Dendritic cell treated with granulocyte-macrophage colony-stimulating factor and Interleukin-4, amounts not matched to agents 40 ng/mL and 50 ng/mL, for 4 days (primary cell): ENCODE data around the gene TNNI2.
"Not testable (repeated sequence)": the region's sequence is repeated elsewhere in the genome, so short reads cannot be mapped to it uniquely, and the experiment has no call there.

Experiments
- H3K27ac Mint-ChIP-seq: one replicate; pipeline ENCODE4 v1.8.0; 2022; ENCODE audit warnings: mild to moderate bottlenecking, mixed read lengths
- H3K27me3 Mint-ChIP-seq: one replicate; pipeline ENCODE4 v1.8.0; 2022; ENCODE audit warnings: mild to moderate bottlenecking, mixed read lengths
- H3K36me3 Mint-ChIP-seq: one replicate; pipeline ENCODE4 v1.8.0; 2022; ENCODE audit warnings: low read depth, mixed read lengths
- H3K4me1 Mint-ChIP-seq: one replicate; pipeline ENCODE4 v1.8.0; 2022; ENCODE audit warnings: low read depth, mixed read lengths
- H3K4me3 Mint-ChIP-seq: one replicate; pipeline ENCODE4 v1.8.0; 2022; ENCODE audit warnings: mild to moderate bottlenecking, moderate library complexity, mixed read lengths
- H3K9me3 Mint-ChIP-seq: one replicate; pipeline ENCODE4 v1.8.0; 2022; ENCODE audit warnings: mixed read lengths
- intact Hi-C: fragments of 100-400 bp; cut with micrococcal nuclease; formaldehyde crosslinking; loops from one replicate; pipeline ENCODE4 v1.15.0; 2022

TNNI2 gene

GRCh38 chr11:1838426-1839144 is at the start of gene TNNI2:
Gene TNNI2 (plus strand): TSS chr11:1838981. CDS start chr11:1839697, 716 bp downstream.
- Mint-ChIP-seq H3K4me3 (no peak within 1 kb of the TSS), H3K27ac (peak within 1 kb of the TSS; percentile 92), H3K4me1 (peaks cover 56% of the 10 kb centered on the region), H3K9me3 (no peaks in the 10 kb centered on the region), H3K36me3 (peaks cover 2% of the 10 kb centered on the region), H3K27me3 (peaks cover 29% of the 10 kb centered on the region)
- intact Hi-C loops = loop anchor here (5.0 kb wide), 1 partner anchor 79 kb away; the partner anchor contains the start of gene TNNT3

DNA sequence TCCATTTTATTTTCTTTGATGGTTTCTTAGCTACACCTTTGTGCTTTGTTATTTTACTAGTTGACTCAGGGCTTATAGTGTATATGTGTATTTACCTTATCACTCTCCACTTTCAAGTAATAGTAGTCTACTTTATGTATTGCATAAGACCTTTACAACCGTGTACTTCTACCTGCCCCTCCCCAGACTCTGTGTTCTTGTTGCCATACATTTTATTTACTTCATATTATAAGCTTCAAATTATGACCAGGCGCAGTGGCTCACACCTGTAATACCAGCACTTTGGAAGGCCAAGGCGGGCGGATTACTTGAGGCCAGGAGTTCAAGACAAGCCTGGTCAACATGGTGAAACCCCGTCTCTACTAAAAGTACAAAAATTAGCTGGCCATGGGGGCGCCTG is 46.9 kb upstream of the TNNI2 start:
- H3K27ac Mint-ChIP-seq = no peak overlapping the region
- no peaks in the 10 kb centered on the region for H3K36me3 Mint-ChIP-seq
- H3K4me3 Mint-ChIP-seq = no peak overlapping the region
- peaks cover 13% of the 10 kb centered on the region for H3K4me1 Mint-ChIP-seq
- H3K27me3 Mint-ChIP-seq = peaks cover 39% of the 10 kb centered on the region
- intact Hi-C loops = loop anchor here (5.0 kb wide), 1 partner anchor 40 kb away; the partner anchor contains the start of gene IFITM10
- no peaks in the 10 kb centered on the region for H3K9me3 Mint-ChIP-seq

DNA sequence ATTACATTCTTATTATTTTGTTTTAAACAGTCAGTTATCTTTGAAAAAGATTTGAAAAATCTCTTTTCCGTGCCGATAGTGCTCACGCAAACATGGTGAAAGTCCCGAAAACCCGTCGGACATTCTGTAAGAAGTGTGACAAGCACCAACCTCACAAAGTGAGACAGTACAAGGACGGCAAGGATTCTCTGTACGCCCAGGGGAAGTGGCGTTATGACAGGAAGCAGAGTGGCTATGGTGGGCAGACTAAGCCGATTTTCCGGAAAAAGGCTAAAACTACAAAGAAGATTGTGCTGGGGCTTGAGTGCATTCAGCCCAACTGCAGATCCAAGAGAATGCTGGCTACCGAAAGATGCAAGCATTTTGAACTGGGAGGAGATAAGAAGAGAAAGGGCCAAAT is 46.3 kb upstream of the TNNI2 start:
- H3K9me3 Mint-ChIP-seq = no peaks in the 10 kb centered on the region
- no peaks in the 10 kb centered on the region for H3K36me3 Mint-ChIP-seq
- H3K4me3 Mint-ChIP-seq = peak overlapping the region; percentile 57
- intact Hi-C loops = loop anchor here (5.0 kb wide), 1 partner anchor 40 kb away; the partner anchor contains the start of gene IFITM10
- H3K4me1 Mint-ChIP-seq = peaks cover 8% of the 10 kb centered on the region
- peak overlapping the region; percentile 66 for H3K27ac Mint-ChIP-seq
- peaks cover 43% of the 10 kb centered on the region for H3K27me3 Mint-ChIP-seq

GRCh38 chr11:1793081-1793480 is 45.7 kb upstream of the TNNI2 start:
- no peaks in the 10 kb centered on the region for H3K36me3 Mint-ChIP-seq
- peaks cover 49% of the 10 kb centered on the region for H3K27me3 Mint-ChIP-seq
- no peak overlapping the region for H3K4me3 Mint-ChIP-seq
- H3K27ac Mint-ChIP-seq = no peak overlapping the region
- H3K4me1 Mint-ChIP-seq = peaks cover 6% of the 10 kb centered on the region
- intact Hi-C loops = loop anchor here (5.0 kb wide), 1 partner anchor 41 kb away; the partner anchor contains the start of gene IFITM10
- H3K9me3 Mint-ChIP-seq = no peaks in the 10 kb centered on the region

DNA sequence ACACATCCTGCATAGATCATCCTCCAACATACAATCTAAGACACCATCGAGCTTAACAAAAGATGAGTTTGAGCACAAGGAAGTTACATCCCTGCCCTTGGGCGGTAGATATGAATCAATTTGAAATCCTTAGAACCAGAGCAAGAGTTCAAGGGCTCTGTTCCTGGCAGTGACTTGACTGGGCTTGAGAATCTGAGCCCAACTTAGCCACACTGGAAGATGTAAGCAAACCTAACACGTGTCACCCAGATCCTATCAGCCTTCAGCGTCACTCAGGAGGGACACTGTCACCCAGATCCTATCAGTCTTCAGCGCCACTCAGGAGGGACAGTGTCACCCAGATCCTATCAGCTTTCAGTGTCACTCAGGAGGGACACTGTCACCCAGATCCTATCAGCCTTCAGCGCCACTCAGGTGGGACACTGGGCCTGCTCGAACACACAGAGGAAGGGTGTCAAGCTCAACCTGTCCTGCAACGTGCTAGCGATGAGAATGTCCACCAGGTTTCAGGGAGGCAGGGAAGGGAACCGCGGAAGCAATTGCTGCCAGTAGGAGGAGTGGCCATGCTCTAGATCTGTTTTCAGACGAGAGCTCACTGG is 42.3 kb upstream of the TNNI2 start:
- Mint-ChIP-seq H3K4me3 (no peak overlapping the region), H3K4me1 (peaks cover 6% of the 10 kb centered on the region), H3K9me3 (no peaks in the 10 kb centered on the region), H3K27me3 (peaks cover 55% of the 10 kb centered on the region), H3K27ac (no peak overlapping the region), H3K36me3 (no peaks in the 10 kb centered on the region)
- intact Hi-C loops = no loop called here

GRCh38 chr11:1797391-1798125 is 41.2 kb upstream of the TNNI2 start:
- Mint-ChIP-seq H3K27ac (no peak overlapping the region), H3K9me3 (no peaks in the 10 kb centered on the region), H3K4me1 (peaks cover 3% of the 10 kb centered on the region), H3K4me3 (no peak overlapping the region), H3K27me3 (peaks cover 59% of the 10 kb centered on the region), H3K36me3 (no peaks in the 10 kb centered on the region)
- intact Hi-C loops = no loop called here

GRCh38 chr11:1803246-1803645 is 35.5 kb upstream of the TNNI2 start:
- Mint-ChIP-seq H3K27ac (no peak overlapping the region), H3K27me3 (peaks cover 69% of the 10 kb centered on the region)

DNA sequence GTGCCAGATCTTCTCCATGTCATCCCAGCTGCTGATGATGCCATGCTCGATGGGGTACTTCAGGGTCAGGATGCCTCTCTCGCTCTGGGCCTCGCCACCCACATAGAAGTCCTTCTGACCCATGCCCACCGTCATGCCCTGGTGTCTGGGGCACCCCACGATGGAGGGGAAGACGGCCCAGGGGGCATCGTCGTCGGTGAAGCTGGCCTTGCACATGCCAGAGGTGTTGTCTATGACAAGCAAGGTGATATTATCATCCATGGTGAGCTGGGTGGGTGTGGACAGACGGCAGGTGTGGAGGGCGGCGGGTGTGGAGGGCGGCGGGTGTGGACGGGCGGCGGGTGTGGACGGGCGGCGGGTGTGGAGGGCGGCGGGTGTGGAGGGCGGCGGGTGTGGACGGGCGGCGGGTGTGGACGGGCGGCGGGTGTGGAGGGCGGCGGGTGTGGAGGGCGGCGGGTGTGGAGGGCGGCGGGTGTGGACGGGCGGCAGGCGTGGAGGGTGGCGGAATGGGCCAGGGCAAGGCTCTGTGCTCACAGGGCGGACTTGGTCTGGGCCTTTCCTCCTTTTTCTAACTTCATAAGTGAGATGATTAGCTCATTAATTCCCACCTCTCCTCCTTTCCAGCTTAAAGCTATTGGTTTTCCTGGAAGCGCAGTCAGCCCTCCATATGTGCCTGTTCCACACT is 34.8 kb upstream of the TNNI2 start:
- not testable (repeated sequence) for H3K4me3 Mint-ChIP-seq, H3K36me3 Mint-ChIP-seq
- H3K27me3 Mint-ChIP-seq = peaks cover 71% of the 10 kb centered on the region

More at GRCh38 chr11:1803246-1803645, 35.5 kb upstream of the TNNI2 start:
- Mint-ChIP-seq H3K4me1 (no peaks in the 10 kb centered on the region), H3K4me3 (no peak overlapping the region), H3K36me3 (no peaks in the 10 kb centered on the region), H3K9me3 (no peaks in the 10 kb centered on the region)
- intact Hi-C loops = no loop called here

GRCh38 chr11:1805525-1805924 is 33.3 kb upstream of the TNNI2 start:
- H3K36me3 Mint-ChIP-seq = peaks cover 5% of the 10 kb centered on the region
- H3K4me3 Mint-ChIP-seq = no peak overlapping the region
- H3K9me3 Mint-ChIP-seq = peaks cover 9% of the 10 kb centered on the region
- H3K27me3 Mint-ChIP-seq = peaks cover 83% of the 10 kb centered on the region
- intact Hi-C loops = no loop called here
- peaks cover under 1% of the 10 kb centered on the region for H3K4me1 Mint-ChIP-seq
- H3K27ac Mint-ChIP-seq = no peak overlapping the region

More for the DNA sequence above, 34.8 kb upstream of the TNNI2 start:
- H3K9me3 Mint-ChIP-seq, intact Hi-C loops, H3K27ac Mint-ChIP-seq, H3K4me1 Mint-ChIP-seq: not testable (repeated sequence)

GRCh38 chr11:1807264-1807995 is 31.4 kb upstream of the TNNI2 start:
- no peak overlapping the region for H3K4me3 Mint-ChIP-seq
- peaks cover 85% of the 10 kb centered on the region for H3K27me3 Mint-ChIP-seq
- peaks cover 5% of the 10 kb centered on the region for H3K36me3 Mint-ChIP-seq
- H3K4me1 Mint-ChIP-seq = peaks cover 7% of the 10 kb centered on the region
- peaks cover 14% of the 10 kb centered on the region for H3K9me3 Mint-ChIP-seq
- H3K27ac Mint-ChIP-seq = no peak overlapping the region
- intact Hi-C loops = no loop called here

DNA sequence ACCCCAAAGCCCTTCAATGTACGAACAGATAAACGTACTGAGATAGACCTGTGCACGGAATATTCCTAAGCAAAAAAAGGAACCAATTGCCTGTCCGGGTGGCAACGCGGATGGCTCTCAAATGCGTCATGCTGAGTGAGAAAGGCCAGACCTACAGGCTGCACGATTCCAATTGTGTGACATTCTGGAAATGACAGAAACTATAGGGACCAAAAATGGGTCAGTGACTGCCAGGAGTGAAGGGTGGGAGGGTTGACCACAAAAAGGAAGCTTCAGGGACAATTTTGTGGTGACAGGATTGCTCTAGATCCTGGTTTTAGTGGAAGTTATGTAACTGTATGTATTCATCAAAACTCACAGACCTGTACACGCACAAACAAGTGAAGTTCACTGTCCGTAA is 28.0 kb upstream of the TNNI2 start:
- H3K4me1 Mint-ChIP-seq = peaks cover 7% of the 10 kb centered on the region
- intact Hi-C loops = no loop called here
- no peak overlapping the region for H3K27ac Mint-ChIP-seq
- H3K27me3 Mint-ChIP-seq = peaks cover 87% of the 10 kb centered on the region
- H3K9me3 Mint-ChIP-seq = peaks cover 20% of the 10 kb centered on the region
- H3K4me3 Mint-ChIP-seq = no peak overlapping the region
- peaks cover 5% of the 10 kb centered on the region for H3K36me3 Mint-ChIP-seq

DNA sequence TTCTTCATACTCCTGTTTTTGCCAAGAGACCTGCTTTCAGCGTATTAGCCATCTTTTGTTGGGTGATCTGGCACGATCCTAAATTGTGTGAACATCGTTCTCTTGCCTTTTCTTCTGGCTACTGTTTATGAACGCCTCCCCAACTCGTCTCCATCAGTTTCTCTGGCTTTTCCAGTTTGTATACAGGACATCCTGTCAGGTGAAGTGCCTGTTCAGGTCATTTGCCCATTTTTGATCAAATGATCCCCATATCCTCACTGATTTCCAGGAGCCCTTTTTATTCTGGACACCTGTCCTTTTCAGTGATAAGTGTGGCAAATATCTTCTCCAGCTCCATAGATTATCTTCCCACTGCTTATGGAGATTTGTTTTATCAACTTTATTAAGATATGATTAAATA is 26.5 kb upstream of the TNNI2 start:
- Mint-ChIP-seq H3K27ac (no peak overlapping the region), H3K4me1 (peaks cover 7% of the 10 kb centered on the region), H3K4me3 (no peak overlapping the region), H3K9me3 (peaks cover 20% of the 10 kb centered on the region), H3K27me3 (peaks cover 93% of the 10 kb centered on the region), H3K36me3 (peaks cover 5% of the 10 kb centered on the region)
- intact Hi-C loops = no loop called here

GRCh38 chr11:1812801-1813200 is 26.0 kb upstream of the TNNI2 start:
- intact Hi-C loops = no loop called here
- no peak overlapping the region for H3K27ac Mint-ChIP-seq
- peaks cover 5% of the 10 kb centered on the region for H3K36me3 Mint-ChIP-seq

More at GRCh38 chr11:1812801-1813200, 26.0 kb upstream of the TNNI2 start:
- Mint-ChIP-seq H3K9me3 (peaks cover 20% of the 10 kb centered on the region), H3K27me3 (peaks cover 91% of the 10 kb centered on the region), H3K4me1 (peaks cover 7% of the 10 kb centered on the region), H3K4me3 (no peak overlapping the region)
